Measurements from ENCODE around the gene HDAC4.

DNA sequence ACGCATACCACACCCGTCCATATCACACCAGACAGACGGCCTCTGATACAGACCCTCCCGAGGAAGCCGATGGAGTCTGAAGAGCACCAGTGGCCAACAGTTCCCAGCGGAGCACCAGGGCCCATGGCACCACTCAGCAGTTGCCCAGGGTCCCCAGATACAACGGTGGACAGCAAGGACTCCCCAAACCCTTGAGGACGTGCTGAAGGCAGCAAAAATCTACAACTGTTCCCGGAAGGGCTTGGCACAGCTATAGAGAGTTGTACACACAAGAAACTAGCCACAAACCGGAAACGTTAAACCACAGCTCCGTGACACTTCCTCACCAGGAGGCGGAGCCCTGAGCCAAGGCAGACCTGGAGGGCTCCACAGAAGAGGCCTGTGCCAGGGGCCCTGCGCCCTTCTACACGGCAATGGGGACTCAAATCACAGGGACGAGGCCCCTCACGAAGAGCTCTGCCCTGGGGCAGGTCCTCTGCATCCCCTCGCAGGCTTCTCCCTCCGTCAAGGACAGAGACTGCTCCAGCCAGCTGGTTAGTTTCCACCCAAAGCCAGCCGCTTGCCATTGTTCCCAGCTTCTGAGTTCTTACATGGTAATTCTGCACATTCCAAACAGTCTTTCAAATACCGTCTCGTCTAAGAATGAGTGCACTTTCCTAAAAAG lies 133.4 kb downstream of the HDAC4 start:
- no peak for TF ChIP-seq EZH2 (IDR thresholded peaks at IDR 0.05; ENCODE audit: low read depth)
- TF ChIP-seq, protein P1, sequence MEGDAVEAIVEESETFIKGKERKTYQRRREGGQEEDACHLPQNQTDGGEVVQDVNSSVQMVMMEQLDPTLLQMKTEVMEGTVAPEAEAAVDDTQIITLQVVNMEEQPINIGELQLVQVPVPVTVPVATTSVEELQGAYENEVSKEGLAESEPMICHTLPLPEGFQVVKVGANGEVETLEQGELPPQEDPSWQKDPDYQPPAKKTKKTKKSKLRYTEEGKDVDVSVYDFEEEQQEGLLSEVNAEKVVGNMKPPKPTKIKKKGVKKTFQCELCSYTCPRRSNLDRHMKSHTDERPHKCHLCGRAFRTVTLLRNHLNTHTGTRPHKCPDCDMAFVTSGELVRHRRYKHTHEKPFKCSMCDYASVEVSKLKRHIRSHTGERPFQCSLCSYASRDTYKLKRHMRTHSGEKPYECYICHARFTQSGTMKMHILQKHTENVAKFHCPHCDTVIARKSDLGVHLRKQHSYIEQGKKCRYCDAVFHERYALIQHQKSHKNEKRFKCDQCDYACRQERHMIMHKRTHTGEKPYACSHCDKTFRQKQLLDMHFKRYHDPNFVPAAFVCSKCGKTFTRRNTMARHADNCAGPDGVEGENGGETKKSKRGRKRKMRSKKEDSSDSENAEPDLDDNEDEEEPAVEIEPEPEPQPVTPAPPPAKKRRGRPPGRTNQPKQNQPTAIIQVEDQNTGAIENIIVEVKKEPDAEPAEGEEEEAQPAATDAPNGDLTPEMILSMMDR (conservative IDR thresholded peaks at IDR 0.05) = no peak
